GM12892 (cell line): ENCODE data around the gene MYO3A.
A peak's percentile ranks its signal among the peaks of the same experiment; 100 is the strongest.

Source experiments
- DNase-seq: peaks from one replicate; pipeline ENCODE4 v3.0.0; 2011; ENCODE audit not compliant: insufficient read length
- FAIRE-seq: peaks from 2 replicates; lab custom pipeline; 2011; peaks lifted over from hg19 to GRCh38; lab: Jason Lieb, UNC
- POLR2A ChIP-seq: IDR thresholded peaks from 2 replicates; pipeline ENCODE4 v1.6.1; 2011; ENCODE audit warnings: low read depth, low read length, control low read depth
- POLR2AphosphoS5 ChIP-seq: IDR thresholded peaks from 2 replicates; pipeline ENCODE4 v1.6.1; 2011; ENCODE audit warnings: low read depth, low read length, control low read depth
- TAF1 ChIP-seq: IDR thresholded peaks from 2 replicates; pipeline ENCODE4 v1.6.1; 2011; ENCODE audit warnings: low read depth, mild to moderate bottlenecking, control low read depth, low read length, borderline replicate concordance

Gene MYO3A

GRCh38 chr10:26112532-26112931 is 178.5 kb downstream of the MYO3A start:
- TF ChIP-seq POLR2AphosphoS5 (no peak), POLR2A (no peak), TAF1 (no peak)
- no peak for DNase-seq
- FAIRE-seq: no peak

- TF ChIP-seq POLR2A (no peak), POLR2AphosphoS5 (no peak), TAF1 (no peak)
- no peak for DNase-seq
- no peak for FAIRE-seq
Observed at GRCh38 chr10:26138613-26139012, 204.6 kb downstream of the MYO3A start.

- DNase-seq (no peak), FAIRE-seq (peak; percentile 62)
- no peak for TF ChIP-seq TAF1
- TF ChIP-seq POLR2A: no peak
- no peak for TF ChIP-seq POLR2AphosphoS5
Observed at GRCh38 chr10:26156019-26156418, 222.0 kb downstream of the MYO3A start.

- DNase-seq: no peak
- no peak for TF ChIP-seq POLR2A
- TF ChIP-seq TAF1: no peak
- TF ChIP-seq POLR2AphosphoS5: no peak
- FAIRE-seq: no peak
Observed at GRCh38 chr10:26157734-26158133, 223.7 kb downstream of the MYO3A start.

GRCh38 chr10:26169466-26169865 is 235.4 kb downstream of the MYO3A start:
- DNase-seq: no peak
- no peak for FAIRE-seq
- no peak for TF ChIP-seq TAF1
- no peak for TF ChIP-seq POLR2AphosphoS5
- TF ChIP-seq POLR2A: no peak

- FAIRE-seq (no peak), DNase-seq (no peak)
- TF ChIP-seq POLR2A: no peak
- no peak for TF ChIP-seq TAF1
- no peak for TF ChIP-seq POLR2AphosphoS5
Observed at GRCh38 chr10:26172131-26172530, 238.1 kb downstream of the MYO3A start.

- no peak for DNase-seq
- FAIRE-seq: no peak
- TF ChIP-seq POLR2A (no peak), POLR2AphosphoS5 (no peak), TAF1 (no peak)
Observed at GRCh38 chr10:26173837-26174236, 239.8 kb downstream of the MYO3A start.

GRCh38 chr10:26177341-26177740 is 243.3 kb downstream of the MYO3A start:
- FAIRE-seq: no peak
- DNase-seq: no peak
- TF ChIP-seq POLR2AphosphoS5 (no peak), TAF1 (no peak), POLR2A (no peak)

GRCh38 chr10:26194275-26194674 is 260.2 kb downstream of the MYO3A start:
- FAIRE-seq (no peak), DNase-seq (no peak)

GRCh38 chr10:26197248-26197647 is 263.2 kb downstream of the MYO3A start:
- FAIRE-seq (no peak), DNase-seq (no peak)
- no peak for TF ChIP-seq POLR2AphosphoS5
- no peak for TF ChIP-seq POLR2A
- TF ChIP-seq TAF1: no peak

More at GRCh38 chr10:26194275-26194674, 260.2 kb downstream of the MYO3A start:
- TF ChIP-seq TAF1 (no peak), POLR2AphosphoS5 (no peak), POLR2A (no peak)

GRCh38 chr10:26198119-26198518 is 264.1 kb downstream of the MYO3A start:
- no peak for FAIRE-seq
- DNase-seq: no peak
- TF ChIP-seq POLR2A: no peak
- no peak for TF ChIP-seq POLR2AphosphoS5
- TF ChIP-seq TAF1: no peak

GRCh38 chr10:26199841-26200240 is 265.8 kb downstream of the MYO3A start:
- DNase-seq: no peak
- no peak for FAIRE-seq
- TF ChIP-seq TAF1 (no peak), POLR2AphosphoS5 (no peak), POLR2A (no peak)
